ENCODE data around the gene UBE4B. TPM values are rescaled to one million over a fixed set of nuclear protein-coding genes. Genes with fewer than 3 reads are reported as not detected.

UBE4B gene
- polyA plus RNA-seq, 3 donors = 6.0 to 34.6 (median 9.2) TPM

- Histone ChIP-seq H3K4me1 (ENCODE audit: control insufficient read depth in 1 of 2, insufficient read depth in 2 of 2, low read length in 2 of 2) (no peaks in the 10 kb centered on the region), H3K4me2 (replicated peaks; ENCODE audit: extremely low read depth, low read length, poor library complexity, severe bottlenecking) (no peak overlapping the region), H3K27me3 (ENCODE audit: control insufficient read depth in 2 of 2, insufficient read depth in 2 of 2, low read length in 2 of 2) (no peaks in the 10 kb centered on the region), H4K20me1 (ENCODE audit: insufficient read depth, low read length) (no peaks in the 10 kb centered on the region), H2AFZ (ENCODE audit: insufficient read depth, low read depth, low read length, poor library complexity, severe bottlenecking) (no peak overlapping the region), H3K79me2 (ENCODE audit: insufficient read depth, low read length) (no peaks in the 10 kb centered on the region), H3K36me3 (replicated peaks in 1 of 2; ENCODE audit: control insufficient read depth in 1 of 2, insufficient read depth in 2 of 2, low read length in 2 of 2) (no peaks in the 10 kb centered on the region), H3K9me3 (replicated peaks in 1 of 2; ENCODE audit: control insufficient read depth in 1 of 2, insufficient read depth in 1 of 2, low read length in 2 of 2) (no peaks in the 10 kb centered on the region), H3K27ac (ENCODE audit: low read depth in 1 of 2, low read length in 2 of 2) (no peak overlapping the region), H3K4me3 (replicated peaks in 1 of 3; ENCODE audit: low read depth in 2 of 3, low read length in 3 of 3) (no peak overlapping the region), H3K9ac (ENCODE audit: insufficient read depth, low read length, poor library complexity, severe bottlenecking) (no peak overlapping the region)
- H3K27me3 Mint-ChIP-seq (ENCODE audit: low read depth in 3 of 3) = peaks cover 6 to 12% (median 11%) of the 10 kb centered on the region in 3 donors
- H3K4me1 Mint-ChIP-seq = peaks cover 5% of the 10 kb centered on the region
- no peak overlapping the region for H3K4me3 Mint-ChIP-seq
- H3K9me3 Mint-ChIP-seq = peaks cover 0 to 5% (median 0%) of the 10 kb centered on the region in 7 donors
- H3K27ac Mint-ChIP-seq = no peak overlapping the region
- H3K36me3 Mint-ChIP-seq = no peaks in the 10 kb centered on the region
- no peak for TF ChIP-seq CTCF (IDR thresholded peaks at IDR 0.05)
- 97% methylated on average over 4 of the region's 6 CpGs for WGBS (ENCODE audit: insufficient coverage)
- no peak for DNase-seq
- intact Hi-C loops (cut with micrococcal nuclease) = no loop called here
These were observed 162.8 kb downstream of the UBE4B start for GRCh38 chr1:10195570-10195969.

- Mint-ChIP-seq H3K4me1 (no peaks in the 10 kb centered on the region), H3K9me3 (peaks cover 0 to 2% (median 0%) of the 10 kb centered on the region in 7 donors), H3K4me3 (no peak overlapping the region), H3K27me3 (ENCODE audit: low read depth in 3 of 3) (peaks cover 6 to 14% (median 10%) of the 10 kb centered on the region in 3 donors), H3K27ac (no peak overlapping the region), H3K36me3 (no peaks in the 10 kb centered on the region)
- Histone ChIP-seq H3K27me3 (ENCODE audit: control insufficient read depth in 2 of 2, insufficient read depth in 2 of 2, low read length in 2 of 2) (no peaks in the 10 kb centered on the region), H3K9ac (ENCODE audit: insufficient read depth, low read length, poor library complexity, severe bottlenecking) (no peak overlapping the region), H3K36me3 (replicated peaks in 1 of 2; ENCODE audit: control insufficient read depth in 1 of 2, insufficient read depth in 2 of 2, low read length in 2 of 2) (no peaks in the 10 kb centered on the region), H2AFZ (ENCODE audit: insufficient read depth, low read depth, low read length, poor library complexity, severe bottlenecking) (no peak overlapping the region), H3K4me1 (ENCODE audit: control insufficient read depth in 1 of 2, insufficient read depth in 2 of 2, low read length in 2 of 2) (no peaks in the 10 kb centered on the region), H3K4me2 (replicated peaks; ENCODE audit: extremely low read depth, low read length, poor library complexity, severe bottlenecking) (no peak overlapping the region), H4K20me1 (ENCODE audit: insufficient read depth, low read length) (no peaks in the 10 kb centered on the region), H3K9me3 (replicated peaks in 1 of 2; ENCODE audit: control insufficient read depth in 1 of 2, insufficient read depth in 1 of 2, low read length in 2 of 2) (no peaks in the 10 kb centered on the region), H3K79me2 (ENCODE audit: insufficient read depth, low read length) (no peaks in the 10 kb centered on the region), H3K27ac (ENCODE audit: low read depth in 1 of 2, low read length in 2 of 2) (no peak overlapping the region), H3K4me3 (replicated peaks in 1 of 3; ENCODE audit: low read depth in 2 of 3, low read length in 3 of 3) (no peak overlapping the region)
- TF ChIP-seq CTCF (IDR thresholded peaks at IDR 0.05) = no peak
- intact Hi-C loops (cut with micrococcal nuclease) = no loop called here
- no CpG with 5 or more reads among the region's 3 CpGs for WGBS (ENCODE audit: insufficient coverage)
- DNase-seq = no peak
These were observed 164.2 kb downstream of the UBE4B start for GRCh38 chr1:10196976-10197375.

Data from CD14-positive monocyte (primary cell).